ENCODE results near the gene TULP4.

DNA sequence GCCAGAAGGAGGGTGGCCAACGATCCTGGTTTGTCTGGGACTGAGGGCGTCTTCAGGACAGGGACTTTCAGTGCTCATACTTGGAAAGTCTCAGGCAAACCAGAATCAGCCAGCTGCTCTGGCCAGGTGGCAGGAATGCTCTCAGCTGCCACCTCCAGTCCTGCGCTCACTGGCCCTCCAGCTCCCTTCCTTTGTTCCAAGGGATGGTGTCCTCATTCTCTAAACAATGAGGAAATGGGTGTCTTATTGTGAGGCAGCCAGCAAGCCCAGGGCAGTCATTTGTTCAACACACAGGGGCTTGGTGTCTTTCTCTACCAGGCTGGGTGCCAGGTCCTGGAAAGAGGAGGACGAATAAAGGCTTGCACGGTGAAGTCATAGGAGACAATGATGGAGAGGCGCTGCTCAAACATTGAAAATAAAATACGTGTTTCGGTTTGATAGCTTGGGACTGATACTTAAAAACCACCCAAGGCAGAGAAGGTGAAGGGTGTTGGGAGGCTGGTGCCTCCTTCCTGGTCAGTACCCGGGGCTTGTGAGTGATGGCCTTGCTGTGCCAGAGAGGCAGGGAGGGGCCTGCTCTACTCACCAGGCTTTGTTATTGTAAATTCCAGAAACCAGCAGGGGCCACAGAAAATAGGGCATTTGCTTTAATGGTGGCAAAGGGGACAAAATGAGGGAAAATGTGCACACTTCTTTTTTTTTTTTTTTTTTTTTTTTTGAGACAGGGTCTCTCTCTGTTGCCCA, 236.3 kb downstream of the TULP4 start:
- TF ChIP-seq CTCF (IDR thresholded peaks at IDR 0.05 in 4 of 5, conservative IDR thresholded peaks at IDR 0.05 in 1 of 5) (no peak), POLR2A (IDR thresholded peaks at IDR 0.05) (no peak)

Measured in gastrocnemius medialis (tissue), 4 donors.